Suprapubic skin (tissue), 4 donors: Measurements from ENCODE around the gene SBK1.
"Not testable (repeated sequence)": the region's sequence is repeated elsewhere in the genome, so short reads cannot be mapped to it uniquely, and the experiment has no call there.

ENCODE experiments used
- POLR2A ChIP-seq, 2 donors: fragments of 450-650 bp; IDR thresholded peaks; one replicate each; pipeline ENCODE4 v1.6.1; 2017; ENCODE audit warnings: antibody characterized with exemption in 2 of 2, mild to moderate bottlenecking in 2 of 2, moderate library complexity in 2 of 2
- POLR2AphosphoS5 ChIP-seq, 3 donors: sonication (generic); formaldehyde crosslinking; IDR thresholded peaks; one replicate each; pipeline ENCODE4 v1.6.1; 2017; ENCODE audit warnings: antibody characterized with exemption in 3 of 3
- TF ChIP-seq, protein P1 (sequence below), 2 donors: fragments of 200-600 bp in 1 of 2; fragments of 450-650 bp in 1 of 2; sonication (generic) in 1 of 2; IDR thresholded peaks; one replicate each; pipeline ENCODE4 v1.5.1; 2016 to 2019; ENCODE audit warnings: antibody characterized with exemption in 2 of 2, mild to moderate bottlenecking in 1 of 2, moderate library complexity in 1 of 2

- TF ChIP-seq, protein P1, sequence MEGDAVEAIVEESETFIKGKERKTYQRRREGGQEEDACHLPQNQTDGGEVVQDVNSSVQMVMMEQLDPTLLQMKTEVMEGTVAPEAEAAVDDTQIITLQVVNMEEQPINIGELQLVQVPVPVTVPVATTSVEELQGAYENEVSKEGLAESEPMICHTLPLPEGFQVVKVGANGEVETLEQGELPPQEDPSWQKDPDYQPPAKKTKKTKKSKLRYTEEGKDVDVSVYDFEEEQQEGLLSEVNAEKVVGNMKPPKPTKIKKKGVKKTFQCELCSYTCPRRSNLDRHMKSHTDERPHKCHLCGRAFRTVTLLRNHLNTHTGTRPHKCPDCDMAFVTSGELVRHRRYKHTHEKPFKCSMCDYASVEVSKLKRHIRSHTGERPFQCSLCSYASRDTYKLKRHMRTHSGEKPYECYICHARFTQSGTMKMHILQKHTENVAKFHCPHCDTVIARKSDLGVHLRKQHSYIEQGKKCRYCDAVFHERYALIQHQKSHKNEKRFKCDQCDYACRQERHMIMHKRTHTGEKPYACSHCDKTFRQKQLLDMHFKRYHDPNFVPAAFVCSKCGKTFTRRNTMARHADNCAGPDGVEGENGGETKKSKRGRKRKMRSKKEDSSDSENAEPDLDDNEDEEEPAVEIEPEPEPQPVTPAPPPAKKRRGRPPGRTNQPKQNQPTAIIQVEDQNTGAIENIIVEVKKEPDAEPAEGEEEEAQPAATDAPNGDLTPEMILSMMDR (IDR thresholded peaks at IDR 0.05), result not testable (repeated sequence)
- not testable (repeated sequence) for TF ChIP-seq POLR2A, POLR2AphosphoS5 (IDR thresholded peaks at IDR 0.05)
Measured at GRCh38 chr16:28335678-28336077, 43.4 kb downstream of the SBK1 start.
